Muscle of leg (tissue), 11 donors: Measurements from ENCODE around the gene FAM72A. TPM values are rescaled to one million over a fixed set of nuclear protein-coding genes. Genes with fewer than 3 reads are reported as not detected.
"Not testable (repeated sequence)": the region's sequence is repeated elsewhere in the genome, so short reads cannot be mapped to it uniquely, and the experiment has no call there.

Experiments used
- DNase-seq: peaks from one replicate; pipeline ENCODE4 v3.0.0; 2013
- H3K27ac ChIP-seq: one replicate; pipeline ENCODE4 v1.5.1; 2013; ENCODE audit warnings: mild to moderate bottlenecking, low read length, control low read depth
- H3K27me3 ChIP-seq: one replicate; pipeline ENCODE4 v1.6.1; 2013; ENCODE audit warnings: low read length; ENCODE audit not compliant: control insufficient read depth, insufficient read depth
- H3K36me3 ChIP-seq: one replicate; pipeline ENCODE4 v1.6.1; 2013; ENCODE audit warnings: low read length; ENCODE audit not compliant: control insufficient read depth, insufficient read depth
- H3K4me1 ChIP-seq: one replicate; pipeline ENCODE4 v1.6.1; 2013; ENCODE audit warnings: low read length; ENCODE audit not compliant: control insufficient read depth, insufficient read depth
- H3K4me3 ChIP-seq: one replicate; pipeline ENCODE4 v1.5.1; 2013; ENCODE audit warnings: low read length, control low read depth
- H3K9me3 ChIP-seq: replicated peaks from 2 replicates; pipeline ENCODE4 v1.6.1; 2013; ENCODE audit warnings: low read depth, low read length; ENCODE audit not compliant: control insufficient read depth
- WGBS: methylation state at CpG from one replicate; pipeline ENCODE4 v1.1.5; 2013; ENCODE audit warnings: missing lambda C conversion rate; ENCODE audit not compliant: insufficient coverage; 5-methylcytosine and 5-hydroxymethylcytosine counted together
- polyA plus RNA-seq, 8 donors: library from polyadenylated mRNA; unstranded; fragments of 120-200 nt; gene quantifications; one replicate each; pipeline versions ENCODE4 v1.2.1 to v1.2.3, GENCODE V29; 2013; ENCODE audit warnings: inconsistent platforms in 1 of 8, low replicate concordance in 1 of 8; ENCODE audit not compliant: insufficient read length in 8 of 8, insufficient read depth in 1 of 8
- total RNA-seq: library from RNA; stranded (reverse); fragments of 120-200 nt; gene quantifications from one replicate; pipeline ENCODE4 v1.2.4, GENCODE V29; 2013

Gene FAM72A
- total and polyA plus RNA-seq, 9 donors: 3.3 to 6.7 (median 5.1) TPM

DNA sequence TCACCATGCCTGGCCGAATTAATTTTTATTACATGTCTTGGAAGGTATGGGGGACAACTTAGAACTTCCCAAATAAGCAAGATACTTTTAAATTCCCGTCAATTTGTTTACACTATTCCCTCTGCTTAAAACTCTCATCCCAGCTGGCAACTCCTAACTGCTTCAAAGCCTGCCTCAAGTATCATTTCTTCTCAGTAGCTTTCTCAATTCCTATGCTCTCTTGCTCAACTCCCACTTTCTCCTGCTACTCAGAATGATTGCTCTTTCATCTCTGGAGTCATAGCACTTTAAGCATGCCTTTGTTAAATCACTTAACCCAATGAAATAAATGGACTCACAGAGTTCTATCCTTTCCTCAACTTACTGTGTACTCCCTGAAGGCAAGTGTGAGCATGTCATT is 18.9 kb downstream of the FAM72A start:
- DNase-seq, H3K4me1 ChIP-seq, H3K36me3 ChIP-seq, H3K27ac ChIP-seq, H3K9me3 ChIP-seq, H3K27me3 ChIP-seq, H3K4me3 ChIP-seq: not testable (repeated sequence)
- no CpG with 5 or more reads among the region's 2 CpGs for WGBS

GRCh38 chr1:206182368-206183317 is 20.0 kb downstream of the FAM72A start:
- H3K4me1 ChIP-seq, H3K27me3 ChIP-seq, H3K36me3 ChIP-seq, H3K9me3 ChIP-seq, H3K27ac ChIP-seq, H3K4me3 ChIP-seq: not testable (repeated sequence)
- peak; percentile 6 for DNase-seq
- WGBS: no CpG with 5 or more reads among the region's 6 CpGs

DNA sequence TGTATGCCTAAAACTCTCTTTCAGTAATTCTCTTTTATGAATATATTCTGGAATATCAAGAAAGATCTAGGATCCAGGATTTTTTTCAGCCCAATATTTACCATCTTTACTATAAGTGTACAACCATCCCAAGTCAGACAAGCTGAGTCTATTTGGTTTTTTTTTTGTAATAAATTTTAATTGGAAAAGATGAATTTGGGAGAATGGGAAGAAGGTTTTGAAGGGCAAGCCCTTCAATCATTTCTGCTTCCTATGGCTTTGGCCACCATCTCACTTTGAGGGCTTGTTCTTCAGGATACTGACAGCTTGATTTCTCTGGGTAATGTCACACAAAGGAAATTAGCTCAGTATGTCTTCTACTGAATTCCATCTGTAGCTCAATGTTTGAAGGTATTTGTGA is 23.0 kb downstream of the FAM72A start:
- not testable (repeated sequence) for H3K27ac ChIP-seq, H3K4me1 ChIP-seq, H3K9me3 ChIP-seq, H3K4me3 ChIP-seq, DNase-seq, H3K36me3 ChIP-seq, H3K27me3 ChIP-seq

- H3K4me1 ChIP-seq, H3K27ac ChIP-seq, DNase-seq, H3K4me3 ChIP-seq, H3K9me3 ChIP-seq, H3K36me3 ChIP-seq, H3K27me3 ChIP-seq: not testable (repeated sequence)
- no CpG with 5 or more reads among the region's 9 CpGs for WGBS
Observed at GRCh38 chr1:206178061-206178989, 24.3 kb downstream of the FAM72A start.

- not testable (repeated sequence) for H3K27me3 ChIP-seq, H3K27ac ChIP-seq, H3K9me3 ChIP-seq, H3K4me1 ChIP-seq, H3K36me3 ChIP-seq, H3K4me3 ChIP-seq, DNase-seq
- WGBS: no CpG with 5 or more reads among the region's 2 CpGs
Observed at GRCh38 chr1:206176114-206176502, 26.5 kb downstream of the FAM72A start.

GRCh38 chr1:206175459-206176113 is 27.1 kb downstream of the FAM72A start:
- not testable (repeated sequence) for H3K4me1 ChIP-seq, H3K36me3 ChIP-seq, H3K27me3 ChIP-seq, H3K9me3 ChIP-seq, H3K27ac ChIP-seq, H3K4me3 ChIP-seq
- peak; percentile 14 for DNase-seq
- WGBS: no CpG with 5 or more reads among the region's 4 CpGs

GRCh38 chr1:206174182-206174868 is 28.3 kb downstream of the FAM72A start:
- WGBS: no CpG with 5 or more reads among the region's 7 CpGs
- H3K27ac ChIP-seq, H3K9me3 ChIP-seq, H3K27me3 ChIP-seq, H3K4me3 ChIP-seq, H3K36me3 ChIP-seq, H3K4me1 ChIP-seq: not testable (repeated sequence)
- DNase-seq: peak; percentile 69

DNA sequence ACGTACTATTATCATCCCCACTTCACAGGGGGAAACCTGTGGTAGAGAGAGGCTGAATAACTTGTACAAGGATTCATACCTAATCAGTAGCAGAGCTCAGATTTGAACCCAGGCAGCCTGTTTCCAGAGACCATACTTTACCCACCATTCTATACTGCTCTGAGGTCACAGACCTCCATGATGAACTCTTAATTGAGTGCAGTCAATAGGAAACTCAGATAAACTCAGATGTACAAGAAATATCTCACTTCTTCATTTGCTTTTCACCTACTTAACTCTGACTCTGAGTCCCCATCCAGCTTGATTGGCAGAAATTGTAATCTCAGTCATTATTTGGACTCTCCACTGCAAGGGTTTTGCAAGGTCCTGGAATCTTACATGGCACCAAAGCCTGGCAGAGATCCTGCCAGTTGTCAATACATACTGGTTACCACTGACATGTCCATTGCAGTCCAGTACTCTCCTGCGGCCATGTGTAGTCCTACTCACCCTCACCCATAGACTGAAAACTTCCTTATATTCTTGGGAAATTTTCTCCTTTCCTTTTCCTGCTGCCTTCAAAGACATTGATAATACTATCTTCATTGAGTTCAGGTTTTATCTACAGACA is 29.4 kb downstream of the FAM72A start:
- not testable (repeated sequence) for H3K36me3 ChIP-seq, H3K4me3 ChIP-seq, DNase-seq, H3K27me3 ChIP-seq, H3K4me1 ChIP-seq, H3K9me3 ChIP-seq, H3K27ac ChIP-seq
- no CpG with 5 or more reads among the region's 2 CpGs for WGBS

GRCh38 chr1:206169794-206170193 is 32.8 kb downstream of the FAM72A start:
- peak; percentile 10 for DNase-seq

More at GRCh38 chr1:206169794-206170193, 32.8 kb downstream of the FAM72A start:
- H3K4me3 ChIP-seq, H3K4me1 ChIP-seq, H3K27me3 ChIP-seq, H3K36me3 ChIP-seq, H3K27ac ChIP-seq, H3K9me3 ChIP-seq: not testable (repeated sequence)
- no CpG with 5 or more reads among the region's 3 CpGs for WGBS
